HG02623 (cell line): ENCODE measurements around the gene GATA5.

Experiments used
- ATAC-seq: cut with Tn5 transposase; IDR thresholded peaks from one replicate; pipeline ENCODE4 v1.9.1; 2021; ENCODE audit warnings: moderate library complexity; ENCODE audit not compliant: unreplicated experiment

GATA5 gene

GRCh38 chr20:62418709-62419487 is 56.9 kb downstream of the GATA5 start:
- no peak for ATAC-seq

- no peak for ATAC-seq
Measured at GRCh38 chr20:62417981-62418708, 57.6 kb downstream of the GATA5 start.

GRCh38 chr20:62416651-62417637 is 58.9 kb downstream of the GATA5 start:
- ATAC-seq = no peak

- ATAC-seq = no peak
Measured at GRCh38 chr20:62415354-62416111, 60.3 kb downstream of the GATA5 start.

GRCh38 chr20:62413896-62414481 is 61.8 kb downstream of the GATA5 start:
- no peak for ATAC-seq
